Ishikawa (cell line): ENCODE data around the gene TOMM40L.

Experiments
- CEBPB ChIP-seq: IDR thresholded peaks from 2 replicates; pipeline ENCODE4 v1.6.1; 2012
- CREB1 ChIP-seq: IDR thresholded peaks from 2 replicates; pipeline ENCODE4 v1.6.1; 2012; ENCODE audit warnings: low read depth
- EGR1 ChIP-seq: IDR thresholded peaks from 2 replicates; pipeline ENCODE4 v1.6.1; 2012
- EP300 ChIP-seq: IDR thresholded peaks from 2 replicates; pipeline ENCODE4 v1.6.1; 2012; ENCODE audit warnings: borderline replicate concordance
- FOXM1 ChIP-seq: IDR thresholded peaks from 2 replicates; pipeline ENCODE4 v1.6.1; 2012; ENCODE audit warnings: low read depth, borderline replicate concordance
- MAX ChIP-seq: IDR thresholded peaks from 2 replicates; pipeline ENCODE4 v1.6.1; 2012
- NFIC ChIP-seq: IDR thresholded peaks from 2 replicates; pipeline ENCODE4 v1.6.1; 2012
- RAD21 ChIP-seq: IDR thresholded peaks from 2 replicates; pipeline ENCODE4 v1.6.1; 2012; ENCODE audit warnings: low read depth
- REST ChIP-seq: IDR thresholded peaks from 2 replicates; pipeline ENCODE4 v1.6.1; 2012; ENCODE audit warnings: low read depth, mild to moderate bottlenecking
- TAF1 ChIP-seq: IDR thresholded peaks from 2 replicates; pipeline ENCODE4 v1.6.1; 2012; ENCODE audit warnings: low read depth, mild to moderate bottlenecking
- TCF12 ChIP-seq: IDR thresholded peaks from 2 replicates; pipeline ENCODE4 v1.6.1; 2012; ENCODE audit warnings: low read depth
- TEAD4 ChIP-seq: IDR thresholded peaks from 2 replicates; pipeline ENCODE4 v1.6.1; 2012
- YY1 ChIP-seq: IDR thresholded peaks from 2 replicates; pipeline ENCODE4 v1.6.1; 2012; ENCODE audit warnings: low read depth
- ZBTB7A ChIP-seq: IDR thresholded peaks from 2 replicates; pipeline ENCODE4 v1.6.1; 2012; ENCODE audit warnings: low read depth
- TF ChIP-seq, protein P1 (sequence below): IDR thresholded peaks from 2 replicates; pipeline ENCODE4 v1.6.1; 2012

Gene TOMM40L

DNA sequence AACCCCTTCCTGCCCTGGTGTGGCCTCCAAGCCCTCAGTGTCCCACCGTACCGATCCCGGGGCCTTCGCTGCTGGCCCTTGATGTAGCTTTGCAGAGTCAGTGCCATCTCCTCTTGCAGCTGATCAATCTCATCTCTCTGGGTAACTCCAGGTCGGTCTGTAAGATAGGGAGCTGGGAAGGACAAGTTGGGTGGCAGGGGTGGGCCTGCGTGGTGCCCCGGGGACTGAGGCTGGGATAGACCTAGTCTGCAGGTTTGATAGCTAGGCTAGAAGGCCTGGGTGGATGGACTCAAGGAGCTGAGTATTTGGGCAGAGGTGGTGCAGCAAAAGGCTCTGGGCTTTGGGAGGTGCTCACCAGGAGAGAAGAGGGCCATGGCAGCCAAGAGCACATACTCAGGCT is 4.9 kb downstream of the TOMM40L start:
- TF ChIP-seq TEAD4, result no peak
- no peak for TF ChIP-seq ZBTB7A
- no peak for TF ChIP-seq REST
- TF ChIP-seq RAD21, result no peak
- TF ChIP-seq MAX, result no peak
- TF ChIP-seq NFIC, result no peak
- TF ChIP-seq CREB1, result no peak
- TF ChIP-seq EP300, result no peak
- no peak for TF ChIP-seq TAF1
- no peak for TF ChIP-seq YY1
- TF ChIP-seq, protein P1, sequence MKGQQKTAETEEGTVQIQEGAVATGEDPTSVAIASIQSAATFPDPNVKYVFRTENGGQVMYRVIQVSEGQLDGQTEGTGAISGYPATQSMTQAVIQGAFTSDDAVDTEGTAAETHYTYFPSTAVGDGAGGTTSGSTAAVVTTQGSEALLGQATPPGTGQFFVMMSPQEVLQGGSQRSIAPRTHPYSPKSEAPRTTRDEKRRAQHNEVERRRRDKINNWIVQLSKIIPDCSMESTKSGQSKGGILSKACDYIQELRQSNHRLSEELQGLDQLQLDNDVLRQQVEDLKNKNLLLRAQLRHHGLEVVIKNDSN, result no peak
- TF ChIP-seq FOXM1, result no peak
- TF ChIP-seq EGR1, result no peak
- TF ChIP-seq TCF12, result no peak
- no peak for TF ChIP-seq CEBPB

DNA sequence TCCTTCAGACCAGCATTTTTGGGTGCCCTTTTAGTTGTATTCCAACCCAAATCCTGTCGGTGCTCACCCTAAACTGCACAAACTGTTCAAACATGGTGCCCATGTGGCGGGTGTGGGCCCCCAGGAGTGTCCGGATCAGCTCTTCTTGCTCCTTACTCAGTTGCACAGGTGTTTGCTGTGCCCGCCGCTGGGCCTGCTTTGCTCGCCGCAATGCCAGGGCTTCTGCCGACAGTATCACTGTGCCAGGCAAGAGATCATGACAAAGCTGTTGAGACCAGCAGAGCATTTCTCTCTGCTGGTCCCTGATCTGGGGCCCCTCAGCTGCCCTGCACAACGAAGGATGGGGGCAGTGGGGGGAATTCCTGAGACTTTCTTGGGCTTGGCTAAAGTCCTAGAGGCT is 7.2 kb downstream of the TOMM40L start:
- no peak for TF ChIP-seq TAF1
- no peak for TF ChIP-seq EP300

- no peak for TF ChIP-seq REST
- TF ChIP-seq CREB1, result no peak
- TF ChIP-seq ZBTB7A, result no peak
- TF ChIP-seq, protein P1, result no peak
- TF ChIP-seq MAX, result no peak
- no peak for TF ChIP-seq RAD21
These were observed 10.3 kb downstream of the TOMM40L start for GRCh38 chr1:161235957-161236775.

DNA sequence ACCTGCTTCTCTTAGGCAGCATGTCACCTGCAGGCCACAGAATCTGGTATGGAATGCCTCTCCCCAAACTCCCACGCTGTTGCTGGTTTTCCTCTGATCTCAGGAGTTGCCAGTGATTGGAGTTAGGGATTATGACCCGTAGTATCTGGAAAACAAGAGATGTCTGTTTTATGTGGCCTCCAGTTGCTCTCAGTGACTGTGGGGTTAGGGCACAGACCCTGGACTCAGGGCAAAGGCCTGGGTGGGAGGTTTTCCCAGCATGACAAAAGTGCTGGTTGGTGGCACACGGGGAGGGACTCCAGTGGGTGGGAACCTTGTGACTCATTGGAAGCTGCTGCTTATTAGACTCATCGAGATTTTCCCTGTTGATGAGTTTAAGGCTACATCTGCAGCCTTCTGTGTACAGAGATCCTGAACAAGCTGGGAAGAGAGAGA is 12.2 kb downstream of the TOMM40L start, which contains the start of gene NR1I3:
Gene NR1I3 (minus strand): TSS at position 165 of the 435 bp plus-strand sequence. CDS start 1,638 bp downstream, outside the sequence.
- TF ChIP-seq YY1 (no peak), REST (no peak), CEBPB (no peak), ZBTB7A (no peak), TEAD4 (no peak), RAD21 (no peak), FOXM1 (no peak), TAF1 (no peak), EGR1 (no peak), CREB1 (no peak), MAX (no peak), EP300 (no peak), TCF12 (no peak), NFIC (no peak)
- TF ChIP-seq, protein P1, result no peak
